Karpas-422 (cell line): ENCODE results near the gene GFOD2. TPM values are rescaled to one million over a fixed set of nuclear protein-coding genes. Genes with fewer than 3 reads are reported as not detected.

Source experiments
- DNase-seq: peaks from one replicate; pipeline ENCODE4 v3.0.0-alpha.2; 2015
- H2AFZ ChIP-seq: fragments of 200-600 bp; sonication (generic); 2 replicates; pipeline ENCODE4 v1.6.1; 2014; ENCODE audit warnings: antibody characterized with exemption, low read length, mixed read lengths
- H3K27ac ChIP-seq: fragments of 200-600 bp; sonication (generic); 2 replicates; pipeline ENCODE4 v1.5.1; 2014; ENCODE audit warnings: mild to moderate bottlenecking, low read length, moderate library complexity
- H3K27me3 ChIP-seq: fragments of 200-600 bp; sonication (generic); 2 replicates; pipeline ENCODE4 v1.6.1; 2014; ENCODE audit warnings: low read length, mixed read lengths
- H3K36me3 ChIP-seq: fragments of 200-600 bp; sonication (generic); 2 replicates; pipeline ENCODE4 v1.6.1; 2014; ENCODE audit warnings: low read length, mixed read lengths; ENCODE audit not compliant: insufficient read depth
- H3K4me1 ChIP-seq: fragments of 200-600 bp; sonication (generic); 2 replicates; pipeline ENCODE4 v1.6.1; 2014; ENCODE audit warnings: mild to moderate bottlenecking, low read length, mixed read lengths
- H3K4me2 ChIP-seq: fragments of 200-600 bp; sonication (generic); 2 replicates; pipeline ENCODE4 v1.6.1; 2014; ENCODE audit warnings: low read length, low read depth, mild to moderate bottlenecking; ENCODE audit not compliant: poor library complexity, severe bottlenecking
- H3K4me3 ChIP-seq: fragments of 200-600 bp; sonication (generic); 2 replicates; pipeline ENCODE4 v1.5.1; 2014; ENCODE audit warnings: mild to moderate bottlenecking, antibody characterized with exemption, low read length, mixed read lengths
- H3K79me2 ChIP-seq: fragments of 200-600 bp; sonication (generic); 2 replicates; pipeline ENCODE4 v1.6.1; 2014; ENCODE audit warnings: mild to moderate bottlenecking, low read length, mixed read lengths
- H3K9ac ChIP-seq: fragments of 200-600 bp; sonication (generic); 2 replicates; pipeline ENCODE4 v1.6.0; 2014; ENCODE audit warnings: low read length
- H3K9me2 ChIP-seq: fragments of 200-600 bp; sonication (generic), shearing (Covaris generic); replicated peaks from 2 replicates; pipeline ENCODE4 v1.6.0; 2014; ENCODE audit warnings: mild to moderate bottlenecking, low read length, moderate library complexity; ENCODE audit not compliant: insufficient read depth
- H3K9me3 ChIP-seq: fragments of 300-700, 200-600 bp; sonication (generic); 2 replicates; pipeline ENCODE4 v1.6.1; 2014; ENCODE audit warnings: low read length, mixed read lengths
- H4K20me1 ChIP-seq: fragments of 200-600 bp; sonication (generic); 2 replicates; pipeline ENCODE4 v1.6.1; 2014; ENCODE audit warnings: mild to moderate bottlenecking, antibody characterized with exemption, low read length, low read depth; ENCODE audit not compliant: insufficient read depth
- total RNA-seq: library from RNA; depleted of rRNA; stranded (reverse); fragments of >200 nt; shearing (Covaris generic); gene quantifications from 2 replicates; pipeline ENCODE4 v1.2.3, GENCODE V29; 2014; ENCODE audit warnings: low replicate concordance

GFOD2 gene
- total RNA-seq, 1 experiment from 2014 or later, result 12.9 TPM

DNA sequence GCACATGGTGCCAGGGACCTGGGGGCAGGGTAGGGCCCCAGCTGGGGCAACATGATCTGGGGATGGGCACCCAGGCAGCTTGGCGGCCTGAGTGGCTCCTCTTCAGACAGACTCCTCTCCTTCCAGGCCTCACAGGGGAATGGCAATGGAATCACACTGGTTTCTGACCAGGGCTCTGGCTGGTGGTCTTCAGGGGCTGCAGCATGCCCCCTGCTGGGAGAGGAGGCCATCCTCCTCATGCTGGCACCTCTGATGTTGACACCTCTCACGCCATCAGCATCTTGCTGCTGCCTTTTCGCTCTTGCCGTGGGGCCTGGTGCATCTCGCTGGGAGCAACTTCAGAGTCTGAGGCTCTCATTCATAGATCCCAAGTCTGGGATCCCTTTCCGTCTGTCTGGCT lies 11.2 kb upstream of the GFOD2 start:
- H3K9ac ChIP-seq, result no peak overlapping the region
- no peaks in the 10 kb centered on the region for H3K9me2 ChIP-seq
- H3K79me2 ChIP-seq, result no peaks in the 10 kb centered on the region
- H3K4me2 ChIP-seq, result no peak overlapping the region
- H3K9me3 ChIP-seq, result no peaks in the 10 kb centered on the region
- DNase-seq, result no peak
- H3K36me3 ChIP-seq, result no peaks in the 10 kb centered on the region
- H3K27ac ChIP-seq, result no peak overlapping the region
- H2AFZ ChIP-seq, result no peak overlapping the region
- no peaks in the 10 kb centered on the region for H4K20me1 ChIP-seq
- H3K4me1 ChIP-seq, result no peaks in the 10 kb centered on the region
- H3K4me3 ChIP-seq, result no peak overlapping the region
- H3K27me3 ChIP-seq, result no peaks in the 10 kb centered on the region

GRCh38 chr16:67729636-67730248 lies 10.6 kb upstream of the GFOD2 start:
- Histone ChIP-seq H3K36me3 (no peaks in the 10 kb centered on the region), H3K4me3 (no peak overlapping the region), H3K9me3 (no peaks in the 10 kb centered on the region), H3K4me2 (no peak overlapping the region), H3K9me2 (no peaks in the 10 kb centered on the region), H3K4me1 (no peaks in the 10 kb centered on the region), H3K79me2 (no peaks in the 10 kb centered on the region), H4K20me1 (no peaks in the 10 kb centered on the region), H3K9ac (no peak overlapping the region), H3K27me3 (no peaks in the 10 kb centered on the region), H2AFZ (no peak overlapping the region), H3K27ac (no peak overlapping the region)
- DNase-seq, result no peak

DNA sequence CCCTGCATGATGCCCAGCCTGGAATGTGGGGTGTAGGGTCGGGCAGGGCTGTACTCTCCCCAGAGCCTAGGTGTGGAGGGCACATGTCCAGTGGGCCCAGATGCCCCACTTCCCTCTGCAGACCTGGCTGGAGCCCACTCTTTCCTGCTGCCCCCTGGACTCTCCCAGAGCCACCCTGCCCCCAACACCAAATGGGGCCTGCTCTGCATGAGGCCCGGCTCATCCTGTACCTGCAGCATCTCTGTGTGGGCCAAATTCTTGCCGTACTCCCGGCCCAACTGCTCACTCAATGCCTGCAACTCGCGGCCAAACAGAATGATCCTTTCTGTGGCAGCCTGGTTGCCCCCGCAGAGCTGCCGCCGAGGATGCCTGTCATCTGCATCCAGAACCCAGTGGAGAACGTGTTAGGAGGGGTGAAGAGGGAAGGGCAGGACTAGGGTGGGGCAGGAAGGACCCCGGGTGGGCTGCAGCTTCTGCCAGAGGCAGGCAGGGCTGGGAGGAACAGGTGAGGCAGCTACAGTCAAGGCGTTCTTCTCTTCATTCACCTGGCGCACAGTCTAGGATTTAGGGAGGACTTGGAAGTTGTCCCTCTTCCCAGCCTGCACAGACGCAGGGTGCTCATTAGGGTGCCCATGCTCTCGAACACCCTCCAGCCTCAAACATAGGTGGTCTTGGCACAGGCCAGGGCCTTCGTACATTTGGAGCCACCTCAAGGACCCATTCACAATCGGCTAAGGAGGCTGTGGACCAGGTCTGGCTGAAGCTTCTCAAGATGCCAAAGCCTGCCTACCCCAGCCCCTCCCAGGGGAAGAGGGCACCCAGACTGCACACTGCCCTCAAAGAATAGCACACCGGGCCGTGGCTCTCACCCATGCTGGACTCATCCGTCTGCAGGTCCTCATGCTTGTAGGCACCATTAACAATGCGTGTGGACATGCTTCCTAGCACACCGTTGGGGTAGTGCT lies 8.7 kb upstream of the GFOD2 start:
- no peaks in the 10 kb centered on the region for H3K36me3 ChIP-seq
- H4K20me1 ChIP-seq, result no peaks in the 10 kb centered on the region
- no peak overlapping the region for H3K27ac ChIP-seq
- peaks cover 9% of the 10 kb centered on the region for H3K4me1 ChIP-seq
- H2AFZ ChIP-seq, result no peak overlapping the region
- no peaks in the 10 kb centered on the region for H3K9me3 ChIP-seq
- no peaks in the 10 kb centered on the region for H3K27me3 ChIP-seq
- H3K79me2 ChIP-seq, result no peaks in the 10 kb centered on the region
- no peak overlapping the region for H3K9ac ChIP-seq
- no peak overlapping the region for H3K4me3 ChIP-seq
- H3K4me2 ChIP-seq, result no peak overlapping the region
- DNase-seq, result no peak
- H3K9me2 ChIP-seq, result no peaks in the 10 kb centered on the region

DNA sequence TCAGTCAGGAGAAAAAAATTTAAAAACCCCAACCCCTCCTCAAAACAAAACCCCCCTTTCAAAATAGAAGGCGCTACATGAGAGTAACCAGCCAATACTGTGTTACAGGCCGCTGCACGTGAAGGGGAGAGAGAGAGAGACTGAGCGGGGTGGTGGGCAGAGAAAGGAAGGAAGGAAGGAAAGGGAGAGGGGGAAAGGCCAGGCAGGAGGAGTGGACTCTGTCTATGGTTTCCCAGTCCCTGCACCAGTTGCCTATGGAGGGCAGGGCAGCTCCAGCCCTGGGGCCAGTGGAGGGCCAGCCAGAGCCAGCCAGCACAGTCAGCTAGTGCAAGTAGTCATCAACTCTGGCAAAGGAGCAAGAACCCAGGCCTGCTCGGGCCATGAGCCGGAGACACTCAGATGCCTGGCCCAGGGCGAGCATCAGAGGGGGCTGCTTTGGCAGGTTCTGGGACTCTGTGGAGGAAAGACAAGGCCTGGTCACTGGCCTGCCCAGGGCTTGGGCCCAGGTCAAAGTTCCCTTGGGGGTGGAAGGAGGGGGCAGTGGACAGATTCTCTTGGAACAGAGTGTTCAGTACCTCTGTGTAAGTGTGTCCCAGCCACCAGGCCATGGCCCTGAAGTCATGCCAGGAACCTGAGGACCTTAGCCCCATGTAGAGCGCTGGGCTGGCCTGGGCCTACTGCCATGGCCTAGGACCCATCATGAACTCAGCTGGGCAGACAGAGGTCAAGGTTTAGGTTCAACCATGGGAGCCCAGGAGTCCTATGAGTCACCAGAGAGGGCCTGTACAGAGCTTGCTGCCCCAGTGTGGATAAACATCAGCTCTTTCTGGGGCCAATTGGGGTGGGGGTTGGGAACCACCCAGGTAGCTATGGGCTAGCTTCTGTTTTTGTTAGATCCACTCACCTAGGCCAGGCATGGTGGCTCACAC lies 7.3 kb upstream of the GFOD2 start:
- Histone ChIP-seq H3K27me3 (no peaks in the 10 kb centered on the region), H3K27ac (no peak overlapping the region), H3K4me2 (no peak overlapping the region), H3K9me3 (no peaks in the 10 kb centered on the region), H3K79me2 (no peaks in the 10 kb centered on the region), H3K4me1 (peaks cover 10% of the 10 kb centered on the region), H4K20me1 (no peaks in the 10 kb centered on the region), H2AFZ (no peak overlapping the region), H3K36me3 (no peaks in the 10 kb centered on the region), H3K9ac (no peak overlapping the region), H3K9me2 (no peaks in the 10 kb centered on the region), H3K4me3 (no peak overlapping the region)
- DNase-seq, result no peak

DNA sequence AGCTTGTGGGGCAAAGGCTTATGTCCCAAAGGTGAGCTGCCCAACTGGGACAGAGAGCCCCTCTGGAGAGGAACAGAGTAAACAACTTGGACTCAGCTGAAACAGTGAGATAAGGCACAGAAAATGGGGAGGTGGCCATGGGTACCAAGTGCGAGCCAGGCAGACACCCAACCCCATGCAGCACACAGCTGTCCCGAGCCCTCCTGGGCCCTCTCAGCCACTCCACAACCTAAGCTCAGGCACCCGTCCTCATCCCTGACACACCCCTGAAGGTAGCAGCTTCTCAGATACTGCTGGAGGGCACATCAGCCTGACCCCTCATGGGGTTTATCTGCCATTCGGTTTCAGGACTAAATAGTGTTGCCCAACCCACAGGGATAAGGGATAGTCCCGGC lies 4.8 kb upstream of the GFOD2 start:
- no peaks in the 10 kb centered on the region for H3K9me2 ChIP-seq
- no peaks in the 10 kb centered on the region for H3K27me3 ChIP-seq
- no peaks in the 10 kb centered on the region for H4K20me1 ChIP-seq
- peaks cover 2% of the 10 kb centered on the region for H3K79me2 ChIP-seq
- H3K27ac ChIP-seq, result no peak overlapping the region
- H3K9ac ChIP-seq, result no peak overlapping the region
- peaks cover 20% of the 10 kb centered on the region for H3K4me1 ChIP-seq
- H2AFZ ChIP-seq, result no peak overlapping the region
- no peaks in the 10 kb centered on the region for H3K9me3 ChIP-seq
- no peak for DNase-seq
- no peak overlapping the region for H3K4me3 ChIP-seq
- no peak overlapping the region for H3K4me2 ChIP-seq
- H3K36me3 ChIP-seq, result no peaks in the 10 kb centered on the region

DNA sequence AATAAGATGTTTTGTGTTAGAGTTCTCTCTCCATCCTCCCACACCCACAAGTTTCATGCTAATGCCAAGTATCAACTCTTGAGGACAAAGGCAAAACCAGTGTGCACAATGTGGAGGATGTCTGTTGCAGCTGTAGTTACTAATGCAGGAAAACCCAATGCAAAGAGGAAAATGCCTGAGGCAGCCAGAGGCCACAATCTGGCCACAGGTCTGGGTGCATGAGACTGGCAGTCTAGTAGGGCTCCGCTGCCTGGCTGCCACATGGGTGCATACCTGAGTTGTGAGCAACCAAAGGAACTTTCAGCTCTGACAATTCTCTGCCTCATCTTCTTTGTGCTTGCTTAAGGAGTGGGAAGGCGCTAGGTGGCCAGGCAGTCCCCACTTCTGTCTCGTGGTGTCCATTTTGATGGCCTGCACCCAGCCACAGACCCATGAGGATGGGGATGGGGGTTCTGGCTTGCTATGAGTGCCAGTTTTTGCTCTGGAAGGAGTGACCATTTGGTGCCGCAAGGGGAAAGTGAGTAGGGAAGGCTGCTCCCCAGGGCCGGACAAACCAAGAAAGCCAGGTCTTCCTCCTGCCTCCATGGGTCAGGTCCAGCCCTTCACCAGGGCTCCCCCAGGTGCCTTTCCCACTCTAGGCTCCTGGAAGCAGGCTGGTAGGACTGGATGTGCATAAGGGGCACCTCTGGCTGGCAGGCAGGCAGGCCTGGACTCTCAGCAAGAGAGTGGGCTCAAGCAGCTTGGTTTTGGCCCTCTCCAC lies 4.2 kb upstream of the GFOD2 start:
- DNase-seq, result no peak
- peaks cover 8% of the 10 kb centered on the region for H3K79me2 ChIP-seq
- H3K27ac ChIP-seq, result no peak overlapping the region
- H3K36me3 ChIP-seq, result no peaks in the 10 kb centered on the region
- H3K9ac ChIP-seq, result no peak overlapping the region
- no peak overlapping the region for H3K4me2 ChIP-seq
- H4K20me1 ChIP-seq, result no peaks in the 10 kb centered on the region
- no peaks in the 10 kb centered on the region for H3K9me3 ChIP-seq
- no peak overlapping the region for H2AFZ ChIP-seq
- no peaks in the 10 kb centered on the region for H3K9me2 ChIP-seq
- H3K27me3 ChIP-seq, result no peaks in the 10 kb centered on the region
- no peak overlapping the region for H3K4me3 ChIP-seq
- peaks cover 20% of the 10 kb centered on the region for H3K4me1 ChIP-seq

DNA sequence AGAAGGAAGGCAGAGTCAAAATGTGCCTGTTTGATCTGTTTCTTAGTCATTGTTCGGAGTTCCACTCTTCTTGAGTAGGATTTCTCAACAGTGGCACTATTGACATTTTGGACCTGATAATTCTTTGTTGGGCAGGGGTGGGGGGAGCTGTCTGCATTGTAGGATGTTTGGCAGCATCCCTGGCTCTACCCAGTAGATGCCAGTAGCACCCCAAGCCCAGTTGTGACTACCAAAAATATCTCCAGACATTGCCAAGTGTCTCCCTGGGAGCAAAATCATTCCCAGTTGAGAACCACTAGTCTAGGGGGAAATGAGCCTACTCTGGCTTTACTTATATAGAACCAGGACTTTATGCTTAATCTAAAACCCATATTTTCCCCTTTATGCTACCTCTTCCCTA lies 1.1 kb upstream of the GFOD2 start:
- Histone ChIP-seq H3K27ac (no peak overlapping the region), H3K9me3 (no peaks in the 10 kb centered on the region), H3K36me3 (0 out of 2 replicates have a peak, but pooled peaks cover 4% of the 10 kb centered on the region), H3K79me2 (peaks cover 39% of the 10 kb centered on the region), H2AFZ (no peak overlapping the region), H3K9me2 (no peaks in the 10 kb centered on the region), H3K4me2 (peak overlapping the region; percentile 89), H3K4me1 (peaks cover 49% of the 10 kb centered on the region), H4K20me1 (no peaks in the 10 kb centered on the region), H3K9ac (peak overlapping the region; percentile 98), H3K27me3 (no peaks in the 10 kb centered on the region), H3K4me3 (peak overlapping the region; percentile 83)
- DNase-seq, result no peak
